Measurements from ENCODE around the gene IPPK.
"Not testable (repeated sequence)": the region's sequence is repeated elsewhere in the genome, so short reads cannot be mapped to it uniquely, and the experiment has no call there.

IPPK gene

GRCh38 chr9:92632641-92633040 lies 37.3 kb downstream of the IPPK start:
- no peak for DNase-seq (ENCODE audit: low read depth)
- H3K4me3 ChIP-seq (ENCODE audit: control insufficient read depth, low read depth, low read length), result no peak overlapping the region
- no peak for TF ChIP-seq CTCF (IDR thresholded peaks at IDR 0.05; ENCODE audit: control insufficient read depth, insufficient read depth, low read depth, low read length, missing control alignments)

- DNase-seq (ENCODE audit: low read depth), result no peak
- TF ChIP-seq CTCF (IDR thresholded peaks at IDR 0.05; ENCODE audit: control insufficient read depth, insufficient read depth, low read depth, low read length, missing control alignments), result no peak
- H3K4me3 ChIP-seq (ENCODE audit: control insufficient read depth, low read depth, low read length), result no peak overlapping the region
These were observed 38.2 kb downstream of the IPPK start for GRCh38 chr9:92631452-92632343.

- no peak for DNase-seq (ENCODE audit: low read depth)
- TF ChIP-seq CTCF (IDR thresholded peaks at IDR 0.05; ENCODE audit: control insufficient read depth, insufficient read depth, low read depth, low read length, missing control alignments), result no peak
- H3K4me3 ChIP-seq (ENCODE audit: control insufficient read depth, low read depth, low read length), result no peak overlapping the region
These were observed 42.3 kb downstream of the IPPK start for GRCh38 chr9:92627651-92628050.

- H3K4me3 ChIP-seq (ENCODE audit: control insufficient read depth, low read depth, low read length), result no peak overlapping the region
- TF ChIP-seq CTCF (IDR thresholded peaks at IDR 0.05; ENCODE audit: control insufficient read depth, insufficient read depth, low read depth, low read length, missing control alignments), result no peak
- no peak for DNase-seq (ENCODE audit: low read depth)
These were observed 43.4 kb downstream of the IPPK start for GRCh38 chr9:92626484-92626883.

GRCh38 chr9:92623936-92624335 lies 46.0 kb downstream of the IPPK start:
- H3K4me3 ChIP-seq (ENCODE audit: control insufficient read depth, low read depth, low read length); DNase-seq (ENCODE audit: low read depth): not testable (repeated sequence)

GRCh38 chr9:92620845-92621244 lies 49.1 kb downstream of the IPPK start:
- no peak for DNase-seq (ENCODE audit: low read depth)
- no peak for TF ChIP-seq CTCF (IDR thresholded peaks at IDR 0.05; ENCODE audit: control insufficient read depth, insufficient read depth, low read depth, low read length, missing control alignments)
- H3K4me3 ChIP-seq (ENCODE audit: control insufficient read depth, low read depth, low read length), result no peak overlapping the region

GRCh38 chr9:92619601-92620300 lies 50.2 kb downstream of the IPPK start:
- TF ChIP-seq CTCF (IDR thresholded peaks at IDR 0.05; ENCODE audit: control insufficient read depth, insufficient read depth, low read depth, low read length, missing control alignments), result no peak
- H3K4me3 ChIP-seq (ENCODE audit: control insufficient read depth, low read depth, low read length), result no peak overlapping the region
- DNase-seq (ENCODE audit: low read depth), result no peak

Data from AG09309 (cell line).